Esophagus squamous epithelium (tissue), 5 donors: ENCODE data around the gene HS3ST3B1. TPM values are rescaled to one million over a fixed set of nuclear protein-coding genes. Genes with fewer than 3 reads are reported as not detected.

Experiments used
- DNase-seq: peaks from one replicate; lab custom pipeline; 2025; lab: John Stamatoyannopoulos, UW
- H3K27ac ChIP-seq, 4 donors: fragments of 200-600 bp; sonication (generic); one replicate each; pipeline ENCODE4 v1.5.1; 2016 to 2019; ENCODE audit warnings: mild to moderate bottlenecking in 1 of 4
- H3K27me3 ChIP-seq, 4 donors: fragments of 200-600 bp; sonication (generic); 1 replicate in 3 of 4; 2 replicates in 1 of 4; pipeline versions ENCODE4 v1.5.1 to v1.6.0; 2017 to 2021; ENCODE audit warnings: antibody characterized with exemption in 1 of 4
- H3K36me3 ChIP-seq, 3 donors: fragments of 200-600 bp; sonication (generic); one replicate each; pipeline ENCODE4 v1.5.1; 2016 to 2019
- H3K4me1 ChIP-seq, 3 donors: fragments of 200-600 bp; sonication (generic); one replicate each; pipeline ENCODE4 v1.5.1; 2017 to 2019
- H3K4me3 ChIP-seq, 4 donors: fragments of 200-600 bp; sonication (generic); 1 replicate in 3 of 4; 2 replicates in 1 of 4; pipeline ENCODE4 v1.5.1; 2016 to 2019; ENCODE audit warnings: mild to moderate bottlenecking in 2 of 4, moderate library complexity in 1 of 4
- H3K9me3 ChIP-seq, 3 donors: fragments of 200-600 bp; sonication (generic); one replicate each; pipeline ENCODE4 v1.5.1; 2016 to 2019
- POLR2A ChIP-seq, 4 donors: fragments of 450-650 bp; IDR thresholded peaks; one replicate each; pipeline ENCODE4 v1.6.1; 2017; ENCODE audit warnings: antibody characterized with exemption in 4 of 4, mild to moderate bottlenecking in 4 of 4, moderate library complexity in 3 of 4
- WGBS, 2 donors: methylation state at CpG; one replicate each; pipeline ENCODE4 v1.1.5; 2018; 5-methylcytosine and 5-hydroxymethylcytosine counted together
- intact Hi-C: fragments of 100-400 bp; cut with DNase I; formaldehyde crosslinking; loops from one replicate; pipeline ENCODE4 v1.15.0; 2022
- total RNA-seq, 4 donors: library from RNA; depleted of rRNA; stranded (reverse); fragments of >200 nt; gene quantifications; one replicate each; pipeline ENCODE4 v1.1.0, GENCODE V29; 2016
- TF ChIP-seq, protein P1 (sequence below), 6 experiments: fragments of 450-650 bp in 4 of 6; fragments of 200-600 bp in 2 of 6; sonication (generic) in 2 of 6; IDR thresholded peaks; one replicate each; pipeline ENCODE4 v1.5.1; 2016 to 2019; ENCODE audit warnings: antibody characterized with exemption in 6 of 6, mild to moderate bottlenecking in 4 of 6, moderate library complexity in 4 of 6
- donor health status: DM: yes; HTN: yes; CAD: no.

Gene HS3ST3B1
- total RNA-seq, 4 donors from 2014 or later = 5.6 to 7.6 (median 6.4) TPM

DNA sequence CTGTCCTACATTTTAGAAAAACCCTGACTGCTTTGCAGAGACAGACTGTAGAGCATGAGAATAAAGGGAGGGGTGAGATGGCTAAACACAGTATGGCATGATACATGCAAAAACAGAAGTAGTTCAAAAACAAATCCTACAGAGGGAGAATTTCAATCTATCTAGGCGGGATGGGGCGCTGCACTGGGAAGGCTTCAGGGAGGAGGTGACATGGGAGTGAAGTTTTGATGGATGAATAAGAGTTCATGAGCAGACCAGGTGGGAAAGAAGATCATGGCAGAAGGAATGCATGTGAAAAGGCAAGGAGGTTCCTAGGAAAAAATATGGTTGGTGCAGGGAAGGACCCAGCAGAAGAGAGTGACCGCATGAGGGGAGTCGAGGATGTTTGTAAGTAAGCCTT lies 19.2 kb downstream of the HS3ST3B1 start:
- H3K27ac ChIP-seq = no peak overlapping the region
- H3K4me1 ChIP-seq = peaks cover 0 to 7% (median 0%) of the 10 kb centered on the region in 3 donors
- TF ChIP-seq POLR2A (IDR thresholded peaks at IDR 0.05) = no peak
- TF ChIP-seq, protein P1, sequence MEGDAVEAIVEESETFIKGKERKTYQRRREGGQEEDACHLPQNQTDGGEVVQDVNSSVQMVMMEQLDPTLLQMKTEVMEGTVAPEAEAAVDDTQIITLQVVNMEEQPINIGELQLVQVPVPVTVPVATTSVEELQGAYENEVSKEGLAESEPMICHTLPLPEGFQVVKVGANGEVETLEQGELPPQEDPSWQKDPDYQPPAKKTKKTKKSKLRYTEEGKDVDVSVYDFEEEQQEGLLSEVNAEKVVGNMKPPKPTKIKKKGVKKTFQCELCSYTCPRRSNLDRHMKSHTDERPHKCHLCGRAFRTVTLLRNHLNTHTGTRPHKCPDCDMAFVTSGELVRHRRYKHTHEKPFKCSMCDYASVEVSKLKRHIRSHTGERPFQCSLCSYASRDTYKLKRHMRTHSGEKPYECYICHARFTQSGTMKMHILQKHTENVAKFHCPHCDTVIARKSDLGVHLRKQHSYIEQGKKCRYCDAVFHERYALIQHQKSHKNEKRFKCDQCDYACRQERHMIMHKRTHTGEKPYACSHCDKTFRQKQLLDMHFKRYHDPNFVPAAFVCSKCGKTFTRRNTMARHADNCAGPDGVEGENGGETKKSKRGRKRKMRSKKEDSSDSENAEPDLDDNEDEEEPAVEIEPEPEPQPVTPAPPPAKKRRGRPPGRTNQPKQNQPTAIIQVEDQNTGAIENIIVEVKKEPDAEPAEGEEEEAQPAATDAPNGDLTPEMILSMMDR (IDR thresholded peaks at IDR 0.05) = no peak
- intact Hi-C loops = no loop called here
- H3K27me3 ChIP-seq = peaks cover 0 to 10% (median 0%) of the 10 kb centered on the region in 4 donors
- no peaks in the 10 kb centered on the region for H3K36me3 ChIP-seq
- no peak overlapping the region for H3K4me3 ChIP-seq
- no peak for DNase-seq
- 94 to 96% methylated on average over 4 of the region's 4 CpGs for WGBS, 2 donors
- H3K9me3 ChIP-seq = no peaks in the 10 kb centered on the region

DNA sequence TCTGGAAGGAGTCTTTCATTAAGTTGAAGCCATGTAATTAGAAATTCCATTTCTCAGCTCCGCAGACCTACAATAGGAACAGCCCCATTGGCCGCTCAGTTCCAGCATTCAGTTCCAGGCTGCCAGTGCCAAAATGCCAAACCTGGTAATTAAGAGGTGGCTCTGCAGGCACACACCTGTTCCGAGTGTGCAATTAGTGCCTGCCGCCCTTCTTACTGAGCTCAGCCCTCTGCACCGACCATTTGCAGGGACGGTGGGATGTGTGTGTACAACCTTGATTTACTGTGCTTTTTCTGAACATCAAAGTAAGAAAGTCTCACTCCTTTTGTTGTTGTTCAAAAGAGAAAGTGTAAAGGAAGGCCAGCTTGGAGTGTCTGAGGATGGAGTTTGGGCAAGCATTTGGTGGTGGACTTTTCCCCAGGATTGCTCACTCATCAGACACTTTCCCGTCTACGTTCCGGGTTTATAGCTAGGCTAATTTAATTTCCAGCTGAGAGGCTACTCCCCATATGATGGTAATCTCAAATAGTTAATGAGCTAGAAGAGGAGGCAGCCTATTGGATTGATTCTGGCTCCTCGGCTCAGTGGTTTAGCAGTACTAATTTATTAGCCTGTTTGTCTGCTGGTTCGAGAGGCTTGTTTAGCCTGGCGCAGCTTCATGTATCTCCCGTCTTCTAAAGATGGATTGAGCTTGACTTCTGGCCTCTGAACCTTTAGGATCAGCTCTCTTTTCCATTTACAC lies 20.0 kb downstream of the HS3ST3B1 start:
- peaks cover 0 to 7% (median 0%) of the 10 kb centered on the region in 3 donors for H3K4me1 ChIP-seq
- DNase-seq = no peak
- TF ChIP-seq, protein P1 (IDR thresholded peaks at IDR 0.05) = no peak
- TF ChIP-seq POLR2A (IDR thresholded peaks at IDR 0.05) = no peak
- H3K4me3 ChIP-seq = no peak overlapping the region
- no peak overlapping the region for H3K27ac ChIP-seq
- no peaks in the 10 kb centered on the region for H3K36me3 ChIP-seq
- no peaks in the 10 kb centered on the region for H3K9me3 ChIP-seq
- intact Hi-C loops = no loop called here
- 81 to 82% methylated on average over 9 to 13 of the region's 13 CpGs for WGBS, 2 donors
- H3K27me3 ChIP-seq = peaks cover 0 to 13% (median 0%) of the 10 kb centered on the region in 4 donors

DNA sequence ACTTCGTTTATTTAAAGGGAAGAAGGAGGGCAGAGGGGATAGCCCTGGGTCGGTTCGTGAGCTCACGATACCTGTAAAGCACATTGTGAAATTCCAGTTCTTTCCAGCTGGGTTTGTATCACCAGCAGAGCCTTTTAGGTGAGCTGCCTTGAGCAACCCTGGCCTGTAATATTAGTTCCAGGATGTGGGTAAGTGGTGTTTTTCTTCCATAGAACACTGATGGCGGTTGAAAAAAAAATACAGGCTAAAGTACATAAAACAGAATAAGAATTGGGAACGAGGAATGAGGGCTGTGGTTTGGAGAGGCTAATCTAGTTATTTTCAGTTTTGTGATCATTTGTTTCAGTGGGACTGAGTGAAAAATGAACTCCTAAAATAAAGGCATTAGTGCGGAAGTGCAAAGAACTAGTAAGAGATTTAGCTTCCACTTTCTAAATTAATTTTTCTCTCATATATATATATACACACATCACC lies 20.6 kb downstream of the HS3ST3B1 start:
- Histone ChIP-seq H3K9me3 (no peaks in the 10 kb centered on the region), H3K4me3 (no peak overlapping the region), H3K36me3 (no peaks in the 10 kb centered on the region), H3K27ac (no peak overlapping the region), H3K4me1 (peaks cover 0 to under 1% (median 0%) of the 10 kb centered on the region in 3 donors), H3K27me3 (peaks cover 0 to 15% (median 0%) of the 10 kb centered on the region in 4 donors)
- intact Hi-C loops = no loop called here
- WGBS, 2 donors = 56 to 68% methylated on average over 7 of the region's 7 CpGs
- no peak for DNase-seq
- TF ChIP-seq, protein P1 (IDR thresholded peaks at IDR 0.05) = no peak
- no peak for TF ChIP-seq POLR2A (IDR thresholded peaks at IDR 0.05)

DNA sequence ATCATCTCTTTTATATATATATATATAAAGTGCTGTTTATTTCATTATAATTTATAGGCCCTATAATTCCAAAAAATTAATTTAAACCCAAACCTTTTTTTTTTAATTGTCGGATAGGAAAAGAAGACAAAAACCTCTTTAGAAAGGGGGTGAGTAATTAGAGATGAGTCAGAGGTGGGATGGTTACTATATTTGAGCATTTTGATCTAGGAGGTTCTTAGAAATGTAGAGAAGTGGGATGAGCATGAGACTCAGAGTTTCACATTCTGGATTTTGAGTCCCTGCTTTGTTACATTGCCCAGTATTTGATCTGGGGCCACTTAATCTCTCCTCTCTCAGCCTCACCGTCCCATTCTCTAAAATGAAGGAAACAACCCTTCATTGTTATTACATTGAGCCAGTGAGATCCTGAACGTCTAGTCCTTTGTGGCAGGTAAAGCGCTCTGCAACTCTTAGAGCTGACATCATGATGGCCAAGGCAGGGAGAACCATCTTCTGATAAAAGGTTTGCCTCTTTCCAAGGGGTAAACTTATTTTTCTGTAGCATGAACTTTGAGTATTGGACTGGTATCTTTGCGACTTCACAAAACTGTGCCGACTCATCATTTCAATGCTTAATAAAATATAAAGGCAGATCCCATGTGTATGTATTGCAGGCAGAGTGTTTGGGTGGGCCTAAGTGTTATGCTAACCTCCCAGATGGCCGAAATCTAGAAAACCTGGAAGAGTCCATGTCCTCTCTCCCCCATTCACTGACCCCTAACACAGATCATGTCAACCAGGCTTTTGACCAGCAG lies 21.3 kb downstream of the HS3ST3B1 start:
- DNase-seq = no peak
- intact Hi-C loops = no loop called here

More for the DNA sequence above, 21.3 kb downstream of the HS3ST3B1 start:
- peaks cover 0 to 15% (median 0%) of the 10 kb centered on the region in 4 donors for H3K27me3 ChIP-seq
- WGBS, 2 donors = 82 to 85% methylated on average over 7 of the region's 7 CpGs
- H3K27ac ChIP-seq = no peak overlapping the region
- TF ChIP-seq, protein P1 (IDR thresholded peaks at IDR 0.05) = no peak
- no peak for TF ChIP-seq POLR2A (IDR thresholded peaks at IDR 0.05)
- H3K4me3 ChIP-seq = no peak overlapping the region
- no peaks in the 10 kb centered on the region for H3K4me1 ChIP-seq
- H3K9me3 ChIP-seq = no peaks in the 10 kb centered on the region
- H3K36me3 ChIP-seq = no peaks in the 10 kb centered on the region
